ENCODE data around the gene PIAS4. TPM values are rescaled to one million over a fixed set of nuclear protein-coding genes. Genes with fewer than 3 reads are reported as not detected.
A peak's percentile ranks its signal among the peaks of the same experiment; 100 is the strongest.

The PIAS4 gene
- total and polyA plus RNA-seq, 9 of the 15 experiments (the other 6 are each of a cell fraction or from before 2014, with no cell fraction given), result 0.27 to 34.9 (median 14.4) TPM

DNA sequence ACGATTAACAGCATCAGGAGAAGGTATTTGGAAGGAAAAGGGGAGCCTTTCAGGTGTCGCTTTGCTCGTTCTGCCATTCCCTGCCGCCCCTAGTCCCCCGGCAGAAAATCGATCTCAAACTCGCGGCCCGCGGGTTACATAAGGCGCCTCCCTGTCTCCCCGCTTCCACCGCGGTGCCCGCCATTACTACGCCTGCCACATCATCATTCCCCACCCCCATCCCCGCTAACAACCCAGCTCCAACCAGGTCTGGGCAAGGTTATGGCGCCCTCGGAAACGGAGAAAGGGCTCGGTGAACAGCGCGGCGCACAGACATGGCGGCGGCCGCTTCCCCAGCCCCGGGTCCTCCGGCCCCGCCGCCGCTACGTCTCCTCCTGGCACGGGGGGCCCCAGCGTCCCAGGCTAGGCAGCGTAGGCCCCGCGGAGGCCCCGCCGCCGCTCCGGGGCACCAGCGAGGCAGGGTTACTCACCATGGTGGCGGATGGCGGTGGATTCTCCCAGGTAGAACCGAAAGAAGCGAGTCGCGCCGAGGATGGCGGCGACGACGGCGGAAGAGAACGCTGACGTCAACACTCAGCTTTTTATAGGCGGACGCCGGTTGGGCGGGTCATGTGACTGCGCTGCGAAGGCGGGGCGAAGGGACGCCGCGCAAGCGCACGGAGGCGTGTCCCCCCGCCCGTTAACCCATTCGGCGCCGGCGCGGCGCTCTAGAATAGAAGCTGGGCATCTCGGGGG is 22.5 kb upstream of the PIAS4 start, which contains the start of gene EEF2 (continued):
- TF ChIP-seq, protein P1, sequence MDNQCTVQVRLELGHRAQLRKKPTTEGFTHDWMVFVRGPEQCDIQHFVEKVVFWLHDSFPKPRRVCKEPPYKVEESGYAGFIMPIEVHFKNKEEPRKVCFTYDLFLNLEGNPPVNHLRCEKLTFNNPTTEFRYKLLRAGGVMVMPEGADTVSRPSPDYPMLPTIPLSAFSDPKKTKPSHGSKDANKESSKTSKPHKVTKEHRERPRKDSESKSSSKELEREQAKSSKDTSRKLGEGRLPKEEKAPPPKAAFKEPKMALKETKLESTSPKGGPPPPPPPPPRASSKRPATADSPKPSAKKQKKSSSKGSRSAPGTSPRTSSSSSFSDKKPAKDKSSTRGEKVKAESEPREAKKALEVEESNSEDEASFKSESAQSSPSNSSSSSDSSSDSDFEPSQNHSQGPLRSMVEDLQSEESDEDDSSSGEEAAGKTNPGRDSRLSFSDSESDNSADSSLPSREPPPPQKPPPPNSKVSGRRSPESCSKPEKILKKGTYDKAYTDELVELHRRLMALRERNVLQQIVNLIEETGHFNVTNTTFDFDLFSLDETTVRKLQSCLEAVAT (IDR thresholded peaks at IDR 0.05), result peak in 1 of 2 experiments; percentile 17; a peak in 1 of 4 replicates
- TF ChIP-seq, protein P2, sequence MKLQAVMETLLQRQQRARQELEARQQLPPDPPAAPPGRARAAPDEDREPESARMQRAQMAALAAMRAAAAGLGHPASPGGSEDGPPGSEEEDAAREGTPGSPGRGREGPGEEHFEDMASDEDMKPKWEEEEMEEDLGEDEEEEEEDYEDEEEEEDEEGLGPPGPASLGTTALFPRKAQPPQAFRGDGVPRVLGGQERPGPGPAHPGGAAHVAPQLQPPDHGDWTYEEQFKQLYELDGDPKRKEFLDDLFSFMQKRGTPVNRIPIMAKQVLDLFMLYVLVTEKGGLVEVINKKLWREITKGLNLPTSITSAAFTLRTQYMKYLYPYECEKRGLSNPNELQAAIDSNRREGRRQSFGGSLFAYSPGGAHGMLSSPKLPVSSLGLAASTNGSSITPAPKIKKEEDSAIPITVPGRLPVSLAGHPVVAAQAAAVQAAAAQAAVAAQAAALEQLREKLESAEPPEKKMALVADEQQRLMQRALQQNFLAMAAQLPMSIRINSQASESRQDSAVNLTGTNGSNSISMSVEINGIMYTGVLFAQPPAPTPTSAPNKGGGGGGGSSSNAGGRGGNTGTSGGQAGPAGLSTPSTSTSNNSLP (IDR thresholded peaks at IDR 0.05; ENCODE audit: borderline replicate concordance, low read depth, low read length), result no peak
- TF ChIP-seq MXI1 (IDR thresholded peaks at IDR 0.05; ENCODE audit: low read depth, low read length), result no peak
- TF ChIP-seq MAZ (CRISPR knock-in tag; conservative IDR thresholded peaks at IDR 0.05 in 1 of 2, IDR thresholded peaks at IDR 0.05 in 1 of 2), result peak; percentile 93 to 96
- peak; percentile 74 for TF ChIP-seq FOSL1 (tag; conservative IDR thresholded peaks at IDR 0.05)
- TF ChIP-seq, protein P3, sequence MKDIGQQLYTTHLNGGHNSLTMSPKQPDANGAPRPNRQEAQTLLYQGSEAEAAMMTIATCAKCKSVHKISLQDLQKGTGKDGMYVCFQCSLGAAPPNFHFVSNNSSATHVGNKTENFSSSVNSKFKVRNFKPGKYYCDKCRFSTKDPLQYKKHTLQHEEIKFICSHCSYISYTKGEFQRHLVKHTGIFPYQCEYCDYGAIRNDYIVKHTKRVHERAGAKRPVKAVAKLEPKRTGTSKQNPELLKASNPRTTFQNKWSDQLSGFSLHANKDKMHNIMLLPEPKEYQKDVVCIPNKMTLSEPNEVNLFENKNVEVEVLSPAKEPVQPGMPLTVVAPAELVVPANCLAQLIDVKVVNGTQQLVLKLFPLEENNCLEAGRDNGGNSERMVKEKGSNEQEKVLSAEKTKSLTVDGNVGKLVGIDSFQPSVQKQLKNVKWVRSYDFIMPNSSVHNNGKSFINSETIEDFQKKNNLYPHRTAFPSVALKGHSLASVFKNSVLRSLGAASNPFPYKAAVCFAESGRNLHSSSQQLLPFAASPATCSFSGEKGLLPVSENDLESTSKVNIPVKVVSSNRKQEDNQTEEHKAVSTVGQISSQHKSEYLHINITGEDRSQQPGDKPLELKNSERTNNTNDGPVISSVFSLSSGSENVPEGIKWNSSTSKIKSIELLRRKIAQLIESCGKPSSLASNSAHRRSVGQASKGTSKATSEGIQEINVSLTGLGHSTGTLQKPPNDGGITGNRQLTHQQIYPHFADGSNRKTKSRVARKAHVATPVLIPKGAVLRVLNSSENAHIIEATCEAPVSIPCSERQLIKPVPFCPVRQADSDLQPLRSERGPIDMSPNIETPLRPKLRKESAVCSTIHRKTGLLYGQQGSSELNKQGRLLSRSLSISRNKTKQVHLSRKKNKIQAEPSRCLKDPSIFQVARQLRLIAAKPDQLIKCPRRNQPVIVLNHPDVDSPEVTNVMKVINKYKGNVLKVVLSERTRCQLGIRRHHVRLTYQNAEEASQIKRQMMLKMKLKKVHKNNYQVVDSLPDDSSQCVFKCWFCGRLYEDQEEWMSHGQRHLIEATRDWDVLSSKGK (CRISPR knock-in tag; IDR thresholded peaks at IDR 0.05), result no peak
- TF ChIP-seq, protein P4, sequence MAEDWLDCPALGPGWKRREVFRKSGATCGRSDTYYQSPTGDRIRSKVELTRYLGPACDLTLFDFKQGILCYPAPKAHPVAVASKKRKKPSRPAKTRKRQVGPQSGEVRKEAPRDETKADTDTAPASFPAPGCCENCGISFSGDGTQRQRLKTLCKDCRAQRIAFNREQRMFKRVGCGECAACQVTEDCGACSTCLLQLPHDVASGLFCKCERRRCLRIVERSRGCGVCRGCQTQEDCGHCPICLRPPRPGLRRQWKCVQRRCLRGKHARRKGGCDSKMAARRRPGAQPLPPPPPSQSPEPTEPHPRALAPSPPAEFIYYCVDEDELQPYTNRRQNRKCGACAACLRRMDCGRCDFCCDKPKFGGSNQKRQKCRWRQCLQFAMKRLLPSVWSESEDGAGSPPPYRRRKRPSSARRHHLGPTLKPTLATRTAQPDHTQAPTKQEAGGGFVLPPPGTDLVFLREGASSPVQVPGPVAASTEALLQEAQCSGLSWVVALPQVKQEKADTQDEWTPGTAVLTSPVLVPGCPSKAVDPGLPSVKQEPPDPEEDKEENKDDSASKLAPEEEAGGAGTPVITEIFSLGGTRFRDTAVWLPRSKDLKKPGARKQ (CRISPR knock-in tag; IDR thresholded peaks at IDR 0.05), result no peak
- peak; percentile 97 for TF ChIP-seq CBX1 (IDR thresholded peaks at IDR 0.05; ENCODE audit: low read depth)
- TF ChIP-seq CCAR2 (IDR thresholded peaks at IDR 0.05; ENCODE audit: low read depth, low read length), result no peak
- TF ChIP-seq, protein P5, sequence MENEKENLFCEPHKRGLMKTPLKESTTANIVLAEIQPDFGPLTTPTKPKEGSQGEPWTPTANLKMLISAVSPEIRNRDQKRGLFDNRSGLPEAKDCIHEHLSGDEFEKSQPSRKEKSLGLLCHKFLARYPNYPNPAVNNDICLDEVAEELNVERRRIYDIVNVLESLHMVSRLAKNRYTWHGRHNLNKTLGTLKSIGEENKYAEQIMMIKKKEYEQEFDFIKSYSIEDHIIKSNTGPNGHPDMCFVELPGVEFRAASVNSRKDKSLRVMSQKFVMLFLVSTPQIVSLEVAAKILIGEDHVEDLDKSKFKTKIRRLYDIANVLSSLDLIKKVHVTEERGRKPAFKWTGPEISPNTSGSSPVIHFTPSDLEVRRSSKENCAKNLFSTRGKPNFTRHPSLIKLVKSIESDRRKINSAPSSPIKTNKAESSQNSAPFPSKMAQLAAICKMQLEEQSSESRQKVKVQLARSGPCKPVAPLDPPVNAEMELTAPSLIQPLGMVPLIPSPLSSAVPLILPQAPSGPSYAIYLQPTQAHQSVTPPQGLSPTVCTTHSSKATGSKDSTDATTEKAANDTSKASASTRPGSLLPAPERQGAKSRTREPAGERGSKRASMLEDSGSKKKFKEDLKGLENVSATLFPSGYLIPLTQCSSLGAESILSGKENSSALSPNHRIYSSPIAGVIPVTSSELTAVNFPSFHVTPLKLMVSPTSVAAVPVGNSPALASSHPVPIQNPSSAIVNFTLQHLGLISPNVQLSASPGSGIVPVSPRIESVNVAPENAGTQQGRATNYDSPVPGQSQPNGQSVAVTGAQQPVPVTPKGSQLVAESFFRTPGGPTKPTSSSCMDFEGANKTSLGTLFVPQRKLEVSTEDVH (IDR thresholded peaks at IDR 0.05; ENCODE audit: low read depth, partially characterized antibody), result no peak
- TF ChIP-seq HMG20A (CRISPR knock-in tag; conservative IDR thresholded peaks at IDR 0.05), result no peak
- TF ChIP-seq BRF1 (IDR thresholded peaks at IDR 0.05; ENCODE audit: borderline replicate concordance, extremely low read depth, insufficient read length), result no peak
- TF ChIP-seq, protein P6, sequence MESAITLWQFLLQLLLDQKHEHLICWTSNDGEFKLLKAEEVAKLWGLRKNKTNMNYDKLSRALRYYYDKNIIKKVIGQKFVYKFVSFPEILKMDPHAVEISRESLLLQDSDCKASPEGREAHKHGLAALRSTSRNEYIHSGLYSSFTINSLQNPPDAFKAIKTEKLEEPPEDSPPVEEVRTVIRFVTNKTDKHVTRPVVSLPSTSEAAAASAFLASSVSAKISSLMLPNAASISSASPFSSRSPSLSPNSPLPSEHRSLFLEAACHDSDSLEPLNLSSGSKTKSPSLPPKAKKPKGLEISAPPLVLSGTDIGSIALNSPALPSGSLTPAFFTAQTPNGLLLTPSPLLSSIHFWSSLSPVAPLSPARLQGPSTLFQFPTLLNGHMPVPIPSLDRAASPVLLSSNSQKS (CRISPR knock-in tag; IDR thresholded peaks at IDR 0.05), result no peak
